Ecto neural progenitor cell (in vitro differentiated cells): ENCODE measurements around the gene PSMD7.
"Not testable (repeated sequence)": the region's sequence is repeated elsewhere in the genome, so short reads cannot be mapped to it uniquely, and the experiment has no call there.

Source experiments
- DNase-seq: peaks from one replicate; pipeline ENCODE4 v3.0.0-alpha.2; 2018; ENCODE audit warnings: low spot score

PSMD7 gene

DNA sequence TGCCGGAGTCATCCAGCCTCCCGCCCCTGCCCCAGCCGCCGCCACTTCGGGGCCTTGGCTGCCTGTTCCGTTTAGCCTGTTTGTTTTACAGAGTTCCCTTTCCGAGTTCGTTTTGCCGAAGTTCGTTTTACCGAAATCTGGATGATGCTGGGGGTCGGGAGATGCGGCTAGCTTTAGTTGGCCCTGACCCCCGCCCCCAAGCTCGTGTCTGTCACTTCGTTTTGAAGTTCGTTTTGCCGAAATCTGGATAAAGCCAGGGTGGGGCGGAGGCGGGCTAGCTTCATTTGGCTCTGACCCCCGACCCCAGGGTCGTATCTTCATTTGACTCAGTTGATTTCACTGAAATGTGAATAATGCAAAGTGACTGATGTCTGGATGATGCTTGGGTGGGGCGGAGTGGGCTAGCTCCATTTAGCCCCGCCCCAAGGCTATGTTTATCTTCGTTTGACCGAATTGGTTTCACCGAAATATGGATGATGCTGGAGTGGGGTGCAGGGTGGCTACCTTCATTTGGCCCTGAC is 591 bp downstream of the PSMD7 start:
- no peak for DNase-seq

- no peak for DNase-seq
Observed at GRCh38 chr16:74298104-74298503, 1.5 kb downstream of the PSMD7 start.

GRCh38 chr16:74302341-74302740 is 5.7 kb downstream of the PSMD7 start:
- DNase-seq, result no peak

GRCh38 chr16:74304164-74304834 is 7.7 kb downstream of the PSMD7 start:
- no peak for DNase-seq

GRCh38 chr16:74304835-74305176 is 8.2 kb downstream of the PSMD7 start:
- DNase-seq, result no peak

- no peak for DNase-seq
Observed at GRCh38 chr16:74305281-74305680, 8.7 kb downstream of the PSMD7 start.

DNA sequence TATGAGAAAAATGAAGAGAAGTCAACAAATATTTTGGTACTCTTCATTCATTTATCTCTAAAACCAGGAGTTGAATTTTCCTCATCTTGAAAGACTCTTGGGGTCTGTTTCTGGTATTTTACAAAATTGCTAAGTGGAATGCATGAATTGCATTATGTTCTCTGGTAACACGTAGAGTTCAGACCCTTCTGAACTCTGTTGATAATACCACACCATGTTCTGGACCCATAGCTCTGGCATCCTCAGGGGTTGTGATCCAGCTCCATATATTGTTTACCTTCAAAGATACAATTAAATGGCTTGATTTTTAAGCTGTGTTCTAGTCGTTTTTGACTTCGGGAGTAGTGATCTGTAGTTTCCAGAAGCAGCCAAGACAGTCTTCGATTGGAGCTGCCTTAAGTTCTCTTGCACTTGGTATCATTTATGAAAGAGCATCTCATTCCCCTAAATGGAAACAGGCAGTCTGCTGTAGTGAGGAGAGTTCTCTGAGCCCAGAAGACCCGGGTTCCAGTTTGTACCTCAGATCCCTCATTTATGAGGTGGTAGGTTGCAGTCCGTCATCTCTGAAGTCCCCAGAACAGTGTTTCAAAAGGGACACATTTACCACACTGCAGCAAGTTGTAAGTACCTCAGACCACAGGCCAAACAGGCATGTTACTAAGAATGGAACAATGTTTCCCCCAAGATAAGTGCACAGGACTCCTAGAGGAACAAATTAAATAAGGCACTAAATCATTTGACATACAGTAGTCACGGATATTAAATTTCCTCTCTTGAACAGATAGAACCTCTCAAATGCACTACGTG is 9.6 kb downstream of the PSMD7 start:
- no peak for DNase-seq

GRCh38 chr16:74307383-74307782 is 10.8 kb downstream of the PSMD7 start:
- DNase-seq, result no peak

DNA sequence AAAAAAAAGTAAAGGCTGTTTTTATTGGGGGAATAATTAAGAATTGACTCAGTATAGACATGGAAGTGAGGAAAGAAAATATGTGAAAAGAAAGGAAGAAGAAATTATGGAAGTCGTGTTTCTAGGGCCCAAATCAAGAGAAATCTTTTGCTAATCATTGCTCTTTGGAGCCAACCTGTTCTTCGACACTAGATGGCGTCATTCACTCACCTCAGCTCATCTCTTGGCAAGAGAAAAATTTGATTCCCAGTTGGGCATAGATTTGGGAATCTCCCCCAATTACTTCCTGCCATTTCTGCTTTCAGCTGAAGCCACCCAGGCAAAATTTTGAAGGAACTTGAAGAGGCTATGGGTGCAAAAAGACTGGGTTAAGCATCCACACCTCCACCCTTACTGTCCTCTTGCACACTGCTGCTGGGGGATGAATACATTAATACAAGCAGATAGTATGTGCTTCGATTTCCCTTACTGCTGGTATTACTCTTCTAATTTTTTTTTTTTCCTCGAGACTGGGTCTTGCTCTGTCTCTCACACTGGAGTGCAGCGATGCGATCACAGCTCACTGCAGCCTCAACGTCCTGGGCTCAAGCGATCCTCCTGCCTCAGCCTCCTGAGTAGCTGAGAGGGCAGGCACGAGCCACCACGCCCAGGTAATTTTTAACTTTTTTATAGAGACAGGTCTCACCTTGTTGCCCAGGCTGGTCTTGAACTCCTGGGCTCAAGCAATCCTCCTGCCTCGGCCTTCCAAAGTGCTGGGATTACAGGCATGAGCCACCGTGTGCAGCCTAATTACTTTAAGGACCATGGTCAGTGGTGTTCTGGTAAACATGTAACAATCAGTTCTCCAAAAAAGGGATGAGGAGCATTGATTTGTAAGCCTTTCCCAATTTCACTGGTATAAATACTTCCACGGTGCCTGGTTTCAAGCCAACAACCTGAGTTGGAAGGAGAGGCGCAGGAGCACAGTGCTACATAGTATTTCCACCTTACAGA is 13.5 kb downstream of the PSMD7 start:
- no peak for DNase-seq

GRCh38 chr16:74315059-74315458 is 18.4 kb downstream of the PSMD7 start:
- DNase-seq, result no peak

DNA sequence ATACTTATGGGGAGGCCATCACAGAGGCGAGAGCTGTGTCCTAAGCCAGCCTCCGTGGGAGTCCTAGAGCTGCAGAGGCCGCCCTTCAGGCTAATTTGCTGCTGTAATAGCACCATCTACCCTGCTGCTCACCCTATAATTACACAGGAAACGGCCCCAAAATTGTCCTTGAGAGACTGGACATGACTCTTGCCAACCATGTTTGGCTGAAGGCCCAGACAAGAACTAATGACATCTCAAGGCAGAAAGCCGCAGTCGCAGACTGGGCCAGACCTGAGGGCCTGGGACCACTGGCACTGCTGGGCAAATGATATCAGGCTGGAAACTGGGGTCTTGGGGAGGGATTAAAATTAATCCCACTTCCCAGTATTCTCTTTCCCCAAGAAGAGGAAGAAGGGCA is 24.1 kb downstream of the PSMD7 start:
- no peak for DNase-seq

DNA sequence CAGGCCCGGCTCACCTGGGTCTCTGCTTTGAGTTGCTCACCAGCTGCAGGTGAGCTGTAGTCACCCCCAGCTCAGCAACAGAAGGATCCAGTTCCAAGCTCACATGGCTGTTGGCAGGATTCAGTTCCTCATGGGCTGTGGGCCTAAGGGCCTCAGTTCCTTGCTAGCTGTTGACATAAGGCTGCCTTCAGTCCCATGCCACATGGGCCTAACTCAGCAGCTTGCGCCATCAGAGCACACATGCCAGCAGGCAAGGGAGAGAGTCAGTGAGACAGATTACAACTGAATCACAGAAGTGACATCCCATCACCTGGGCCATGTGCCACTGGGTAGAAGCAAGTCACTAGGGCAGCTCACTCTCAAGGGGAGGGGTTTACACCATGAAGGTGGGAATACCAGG is 24.7 kb downstream of the PSMD7 start:
- no peak for DNase-seq

- DNase-seq, result no peak
Observed at GRCh38 chr16:74322301-74322710, 25.7 kb downstream of the PSMD7 start.

DNA sequence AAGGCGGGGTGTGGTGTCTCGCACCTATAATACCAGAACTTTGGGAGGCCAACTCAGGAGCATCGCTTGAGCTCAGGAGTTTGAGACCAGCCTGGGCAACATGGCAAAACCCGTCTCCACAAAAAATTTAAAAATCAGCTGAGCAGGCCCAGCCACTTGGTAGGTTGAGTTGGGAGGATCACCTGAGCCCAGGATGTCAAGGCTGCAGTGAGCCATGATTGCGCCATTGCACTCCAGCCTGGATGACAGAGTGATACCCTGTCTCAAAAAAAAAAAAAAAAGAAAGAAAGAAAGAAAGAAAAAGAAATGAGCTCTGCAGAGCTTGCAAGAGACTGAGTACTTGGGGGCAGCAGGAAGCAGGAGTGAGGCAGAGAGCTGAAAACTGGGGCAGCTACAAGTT is 28.2 kb downstream of the PSMD7 start:
- not testable (repeated sequence) for DNase-seq

- no peak for DNase-seq
Observed at GRCh38 chr16:74325641-74326040, 29.0 kb downstream of the PSMD7 start.

GRCh38 chr16:74328346-74328745 is 31.7 kb downstream of the PSMD7 start:
- not testable (repeated sequence) for DNase-seq

- DNase-seq, result not testable (repeated sequence)
Observed at GRCh38 chr16:74332469-74332868, 35.9 kb downstream of the PSMD7 start.

GRCh38 chr16:74337506-74337905 is 40.9 kb downstream of the PSMD7 start:
- DNase-seq, result not testable (repeated sequence)

GRCh38 chr16:74339226-74339625 is 42.6 kb downstream of the PSMD7 start:
- not testable (repeated sequence) for DNase-seq

GRCh38 chr16:74353038-74353437 is 56.4 kb downstream of the PSMD7 start:
- DNase-seq, result not testable (repeated sequence)
